ENCODE measurements around the gene GPHN. TPM values are rescaled to one million over a fixed set of nuclear protein-coding genes. Genes with fewer than 3 reads are reported as not detected.

GPHN gene
- total and polyA plus RNA-seq, 10 of the 15 experiments (the other 5 are each of a cell fraction or from before 2014, with no cell fraction given), result 22.3 to 48.8 (median 33.1) TPM

- POLR2A ChIA-PET, result interaction anchor here (0.6 kb wide), 1 partner anchor 21 kb away, joined by 3 read pairs; no protein-coding TSS in a partner anchor
- WGBS (ENCODE audit: insufficient coverage, insufficient replicate concordance, low lambda C conversion rate, missing lambda C conversion rate), result 96% methylated on average over 1 of the region's 2 CpGs
- H3K4me2 ChIP-seq (ENCODE audit: control insufficient read depth, insufficient read depth), result no peak overlapping the region
- in situ Hi-C loops (cut with MboI) (no loop called here), intact Hi-C loops (cut with micrococcal nuclease; ENCODE audit: unreplicated experiment) (no loop called here)
- H3K4me1 ChIP-seq (ENCODE audit: control insufficient read depth, insufficient read depth, low read length), result no peaks in the 10 kb centered on the region
- SMC1A ChIA-PET (ENCODE audit: uncharacterized antibody, unreplicated experiment), result interaction anchor here (0.5 to 1.1 kb wide), 2 partner anchors 351 to 633 kb away, joined by 3 read pairs; no protein-coding TSS in a partner anchor
- no peaks in the 10 kb centered on the region for H3K27me3 ChIP-seq (replicated peaks in 1 of 2; ENCODE audit: control insufficient read depth in 2 of 2, insufficient read depth in 2 of 2, low read length in 1 of 2)
- no peak overlapping the region for H2AFZ ChIP-seq (ENCODE audit: control insufficient read depth, low read depth, low read length)
- RAD21 ChIA-PET (ENCODE audit: unreplicated experiment), result interaction anchor here (0.6 kb wide), 1 partner anchor 762 kb away, joined by 6 read pairs; no protein-coding TSS in a partner anchor
- no TSS peak for BruUV-seq (replicated peaks)
- no peak for DNase-seq (ENCODE audit: low read depth, low spot score)
- no peaks in the 10 kb centered on the region for H4K20me1 ChIP-seq (ENCODE audit: control insufficient read depth, insufficient read depth)
- H3K79me2 ChIP-seq (ENCODE audit: control insufficient read depth, insufficient read depth, low read length), result no peaks in the 10 kb centered on the region
- no peak for FAIRE-seq
- H3K9me3 ChIP-seq (replicated peaks; ENCODE audit: control insufficient read depth, insufficient read depth, low read length), result no peaks in the 10 kb centered on the region
- no peak overlapping the region for H3K9ac ChIP-seq (ENCODE audit: control insufficient read depth, insufficient read depth, low read length)
- H3K36me3 ChIP-seq (ENCODE audit: control insufficient read depth in 2 of 2, insufficient read depth in 2 of 2, low read length in 1 of 2), result no peaks in the 10 kb centered on the region; a peak in 1 of 4 replicates
- CTCF ChIA-PET, result interaction anchor here (1.4 kb wide), 1 partner anchor 10 kb away, joined by 3 read pairs; no protein-coding TSS in a partner anchor
- no peak overlapping the region for H3K27ac ChIP-seq (ENCODE audit: control insufficient read depth, insufficient read depth)
- no peak overlapping the region for H3K4me3 ChIP-seq
- no peak for ATAC-seq
- no peak for TF ChIP-seq NFIC (IDR thresholded peaks at IDR 0.05; ENCODE audit: low read depth, low read length)
- no peak for TF ChIP-seq NRF1 (conservative IDR thresholded peaks at IDR 0.05; ENCODE audit: low read depth, low read length)
- no peak for TF ChIP-seq BCL11A (IDR thresholded peaks at IDR 0.05; ENCODE audit: low read depth, low read length)
- TF ChIP-seq SMAD5 (IDR thresholded peaks at IDR 0.05; ENCODE audit: low read depth), result no peak
- TF ChIP-seq CUX1 (IDR thresholded peaks at IDR 0.05; ENCODE audit: insufficient replicate concordance, low read depth, low read length), result no peak
- no peak for TF ChIP-seq SUZ12 (IDR thresholded peaks at IDR 0.05; ENCODE audit: unreplicated experiment)
- TF ChIP-seq PAX5 (IDR thresholded peaks at IDR 0.05; ENCODE audit: borderline replicate concordance, low read depth, low read length), result no peak
- TF ChIP-seq SREBF1 (IDR thresholded peaks at IDR 0.05; ENCODE audit: low read length), result no peak
- no peak for TF ChIP-seq PKNOX1 (IDR thresholded peaks at IDR 0.05)
- no peak for TF ChIP-seq USF1 (IDR thresholded peaks at IDR 0.05; ENCODE audit: borderline replicate concordance, extremely low read length, insufficient read depth, low read depth, low read length)
- TF ChIP-seq ZNF687 (IDR thresholded peaks at IDR 0.05), result no peak
- no peak for TF ChIP-seq HDGF (IDR thresholded peaks at IDR 0.05)
- TF ChIP-seq STAT1 (conservative IDR thresholded peaks at IDR 0.05), result no peak
- TF ChIP-seq ZNF207 (IDR thresholded peaks at IDR 0.05; ENCODE audit: borderline replicate concordance), result no peak
Measured at GRCh38 chr14:67129768-67130167, 621.8 kb downstream of the GPHN start.
